Hepatocyte (in vitro differentiated cells): ENCODE results near the gene EPS8L3.

Experiments
- CTCF ChIP-seq: fragments of 200-600 bp; sonication (generic); IDR thresholded peaks from 2 replicates; pipeline ENCODE4 v1.5.1; 2016; ENCODE audit warnings: antibody characterized with exemption, mild to moderate bottlenecking; ENCODE audit not compliant: poor library complexity
- EZH2 ChIP-seq: fragments of 200-600 bp; sonication (generic); IDR thresholded peaks from 2 replicates; pipeline ENCODE4 v1.6.1; 2016; ENCODE audit warnings: antibody characterized with exemption, mild to moderate bottlenecking, borderline replicate concordance

DNA sequence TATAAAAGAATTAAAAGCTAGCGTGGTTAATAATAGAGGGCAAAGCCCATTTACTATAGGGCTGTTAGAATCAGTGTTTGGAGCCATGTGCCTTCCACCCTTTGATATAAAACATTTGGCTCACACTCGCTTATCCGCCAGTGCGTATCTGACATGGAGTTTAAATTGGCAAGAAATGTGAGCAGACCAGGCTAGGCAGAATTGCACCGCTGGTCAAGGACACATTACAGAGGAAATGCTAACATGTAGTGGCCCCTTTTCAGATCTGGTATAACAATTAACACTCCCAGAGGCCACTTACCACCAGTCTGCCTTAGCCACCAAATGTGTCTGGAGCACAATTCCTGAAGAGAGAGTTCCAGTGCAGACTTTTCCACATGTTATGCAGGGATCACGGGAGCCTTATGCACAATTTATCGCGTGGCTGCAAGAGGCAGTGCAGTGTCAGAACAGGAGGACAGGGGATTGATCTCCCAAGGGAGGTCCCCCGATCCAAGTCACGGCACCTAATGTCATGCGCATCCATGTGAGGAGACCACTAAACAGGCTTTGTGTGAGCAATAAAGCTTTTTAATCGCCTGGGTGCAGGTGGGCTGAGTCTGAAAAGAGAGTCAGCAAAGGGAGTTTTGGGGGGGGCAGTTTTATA lies 36.9 kb downstream of the EPS8L3 start:
- TF ChIP-seq CTCF, result no peak
- no peak for TF ChIP-seq EZH2
